ENCODE results near the gene HHIPL1. TPM values are rescaled to one million over a fixed set of nuclear protein-coding genes. Genes with fewer than 3 reads are reported as not detected.

The HHIPL1 gene
- total and polyA plus RNA-seq, 5 donors = 0.75 to 3.4 (median 2.0) TPM

DNA sequence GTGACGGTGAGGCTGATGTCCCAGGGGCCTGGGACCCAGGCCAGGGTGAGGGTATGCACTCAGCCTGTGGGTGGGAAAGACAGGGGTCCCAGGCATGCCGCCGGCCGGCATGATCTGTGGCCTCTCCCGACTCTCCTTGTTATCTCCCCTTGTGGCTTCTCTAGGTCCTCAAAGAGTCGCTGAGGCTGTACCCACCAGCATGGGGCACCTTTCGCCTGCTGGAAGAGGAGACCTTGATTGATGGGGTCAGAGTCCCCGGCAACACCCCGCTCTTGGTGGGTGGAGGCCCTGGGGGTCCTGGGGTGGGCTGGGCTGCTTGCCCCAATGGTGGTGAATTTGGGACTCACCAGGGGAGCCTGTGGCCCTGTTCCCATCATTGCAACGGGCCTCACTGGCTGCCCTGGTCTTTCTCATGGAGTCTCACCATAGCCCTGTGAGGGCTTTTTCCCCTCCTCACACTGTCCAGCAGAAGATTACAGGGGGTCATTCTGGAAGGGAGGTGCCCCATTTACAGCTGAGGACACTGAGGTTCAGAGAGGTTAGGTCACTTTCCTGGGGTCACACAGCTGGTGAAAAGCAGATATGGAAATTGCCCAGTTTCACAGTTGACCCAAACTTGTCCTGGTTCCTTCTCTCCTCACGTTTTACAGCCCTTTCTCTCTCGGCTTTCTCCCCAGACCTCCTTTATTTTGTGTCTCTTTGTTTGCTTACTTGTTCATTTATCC lies 77.0 kb downstream of the HHIPL1 start:
- H3K27ac ChIP-seq (ENCODE audit: low read length) = no peak overlapping the region
- H3K9me3 ChIP-seq (ENCODE audit: control insufficient read depth, low read length) = no peaks in the 10 kb centered on the region
- H3K4me1 ChIP-seq (ENCODE audit: control insufficient read depth, insufficient read depth, low read length) = no peaks in the 10 kb centered on the region
- WGBS = 84% methylated on average over 12 of the region's 12 CpGs
- ATAC-seq (no peak), DNase-seq (no peak)
- intact Hi-C loops (cut with DNase I) = no loop called here
- no peak overlapping the region for H3K4me3 ChIP-seq (ENCODE audit: low read length)
- H3K27me3 ChIP-seq (ENCODE audit: control insufficient read depth, insufficient read depth) = no peaks in the 10 kb centered on the region

DNA sequence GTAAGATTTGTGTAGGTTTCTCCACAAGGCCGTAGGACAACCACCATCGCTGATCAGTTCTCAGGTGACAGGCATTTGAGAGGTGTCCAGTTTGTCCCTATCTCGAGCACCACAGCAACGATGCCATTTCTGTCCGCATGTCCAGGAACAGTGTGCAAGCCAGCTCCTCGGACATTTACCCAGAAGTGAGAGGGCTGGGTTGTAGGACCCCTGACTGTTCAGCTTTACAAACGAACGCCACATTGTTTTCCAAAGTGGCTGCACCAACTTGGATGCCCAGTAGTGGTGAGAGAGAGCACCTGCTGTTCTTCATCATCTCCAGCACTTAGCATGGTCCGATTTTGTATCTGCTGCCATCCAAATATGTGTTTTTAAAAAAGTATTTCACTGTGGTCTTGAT lies 77.8 kb downstream of the HHIPL1 start:
- WGBS = 92% methylated on average over 9 of the region's 9 CpGs
- Histone ChIP-seq H3K27me3 (ENCODE audit: control insufficient read depth, insufficient read depth) (no peaks in the 10 kb centered on the region), H3K27ac (ENCODE audit: low read length) (no peak overlapping the region), H3K4me3 (ENCODE audit: low read length) (no peak overlapping the region), H3K9me3 (ENCODE audit: control insufficient read depth, low read length) (no peaks in the 10 kb centered on the region), H3K4me1 (ENCODE audit: control insufficient read depth, insufficient read depth, low read length) (no peaks in the 10 kb centered on the region)
- no peak for ATAC-seq
- DNase-seq = no peak
- intact Hi-C loops (cut with DNase I) = no loop called here

GRCh38 chr14:99724196-99724891 lies 79.4 kb downstream of the HHIPL1 start:
- intact Hi-C loops (cut with DNase I) = no loop called here
- Histone ChIP-seq H3K27ac (ENCODE audit: low read length) (no peak overlapping the region), H3K27me3 (ENCODE audit: control insufficient read depth, insufficient read depth) (no peaks in the 10 kb centered on the region), H3K9me3 (ENCODE audit: control insufficient read depth, low read length) (no peaks in the 10 kb centered on the region), H3K4me3 (ENCODE audit: low read length) (no peak overlapping the region), H3K4me1 (ENCODE audit: control insufficient read depth, insufficient read depth, low read length) (no peaks in the 10 kb centered on the region)
- WGBS = 58% methylated on average over 5 of the region's 5 CpGs
- DNase-seq (no peak), ATAC-seq (no peak)

GRCh38 chr14:99724939-99725773 lies 80.2 kb downstream of the HHIPL1 start:
- DNase-seq = peak in 2 of 3 donors; percentile 33 to 39
- no peak for ATAC-seq
- intact Hi-C loops (cut with DNase I) = no loop called here
- no peak overlapping the region for H3K4me3 ChIP-seq (ENCODE audit: low read length)
- H3K27ac ChIP-seq (ENCODE audit: low read length) = no peak overlapping the region
- H3K27me3 ChIP-seq (ENCODE audit: control insufficient read depth, insufficient read depth) = no peaks in the 10 kb centered on the region
- H3K4me1 ChIP-seq (ENCODE audit: control insufficient read depth, insufficient read depth, low read length) = no peaks in the 10 kb centered on the region
- H3K9me3 ChIP-seq (ENCODE audit: control insufficient read depth, low read length) = no peaks in the 10 kb centered on the region
- WGBS = 96% methylated on average over 15 of the region's 15 CpGs

GRCh38 chr14:99725774-99726537 lies 81.0 kb downstream of the HHIPL1 start:
- ATAC-seq (no peak), DNase-seq (peak in 2 of 3 donors; percentile 32 to 42)
- H3K27ac ChIP-seq (ENCODE audit: low read length) = no peak overlapping the region
- 65% methylated on average over 18 of the region's 18 CpGs for WGBS
- H3K27me3 ChIP-seq (ENCODE audit: control insufficient read depth, insufficient read depth) = no peaks in the 10 kb centered on the region
- no peak overlapping the region for H3K4me3 ChIP-seq (ENCODE audit: low read length)
- no peaks in the 10 kb centered on the region for H3K9me3 ChIP-seq (ENCODE audit: control insufficient read depth, low read length)
- no peaks in the 10 kb centered on the region for H3K4me1 ChIP-seq (ENCODE audit: control insufficient read depth, insufficient read depth, low read length)
- intact Hi-C loops (cut with DNase I) = no loop called here

DNA sequence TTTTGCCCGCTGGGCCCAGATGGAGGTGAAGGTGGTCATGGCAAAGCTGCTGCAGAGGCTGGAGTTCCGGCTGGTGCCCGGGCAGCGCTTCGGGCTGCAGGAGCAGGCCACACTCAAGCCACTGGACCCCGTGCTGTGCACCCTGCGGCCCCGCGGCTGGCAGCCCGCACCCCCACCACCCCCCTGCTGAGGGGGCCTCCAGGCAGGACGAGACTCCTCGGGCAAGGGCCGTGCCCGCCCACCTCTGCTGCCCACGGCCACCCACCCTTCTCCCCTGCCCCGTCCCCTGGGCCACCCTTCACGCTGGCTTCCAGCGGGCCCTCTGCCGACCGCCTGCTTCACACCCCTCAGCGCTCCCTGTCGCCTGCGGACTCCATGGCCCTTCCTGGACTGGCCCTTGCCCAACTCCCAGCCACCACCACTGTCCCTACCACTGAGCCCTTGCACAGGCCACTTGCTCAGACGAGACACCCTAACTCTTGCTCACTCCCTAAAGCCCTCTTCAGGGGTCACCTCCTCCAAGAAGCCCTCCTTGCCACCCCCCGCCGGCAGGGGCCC lies 81.7 kb downstream of the HHIPL1 start:
- DNase-seq (peak in 2 of 3 donors; percentile 43 to 44), ATAC-seq (no peak)
- intact Hi-C loops (cut with DNase I) = no loop called here
- 72% methylated on average over 26 of the region's 26 CpGs for WGBS
- H3K27ac ChIP-seq (ENCODE audit: low read length) = no peak overlapping the region
- no peaks in the 10 kb centered on the region for H3K9me3 ChIP-seq (ENCODE audit: control insufficient read depth, low read length)
- H3K4me1 ChIP-seq (ENCODE audit: control insufficient read depth, insufficient read depth, low read length) = no peaks in the 10 kb centered on the region
- no peaks in the 10 kb centered on the region for H3K27me3 ChIP-seq (ENCODE audit: control insufficient read depth, insufficient read depth)
- no peak overlapping the region for H3K4me3 ChIP-seq (ENCODE audit: low read length)

DNA sequence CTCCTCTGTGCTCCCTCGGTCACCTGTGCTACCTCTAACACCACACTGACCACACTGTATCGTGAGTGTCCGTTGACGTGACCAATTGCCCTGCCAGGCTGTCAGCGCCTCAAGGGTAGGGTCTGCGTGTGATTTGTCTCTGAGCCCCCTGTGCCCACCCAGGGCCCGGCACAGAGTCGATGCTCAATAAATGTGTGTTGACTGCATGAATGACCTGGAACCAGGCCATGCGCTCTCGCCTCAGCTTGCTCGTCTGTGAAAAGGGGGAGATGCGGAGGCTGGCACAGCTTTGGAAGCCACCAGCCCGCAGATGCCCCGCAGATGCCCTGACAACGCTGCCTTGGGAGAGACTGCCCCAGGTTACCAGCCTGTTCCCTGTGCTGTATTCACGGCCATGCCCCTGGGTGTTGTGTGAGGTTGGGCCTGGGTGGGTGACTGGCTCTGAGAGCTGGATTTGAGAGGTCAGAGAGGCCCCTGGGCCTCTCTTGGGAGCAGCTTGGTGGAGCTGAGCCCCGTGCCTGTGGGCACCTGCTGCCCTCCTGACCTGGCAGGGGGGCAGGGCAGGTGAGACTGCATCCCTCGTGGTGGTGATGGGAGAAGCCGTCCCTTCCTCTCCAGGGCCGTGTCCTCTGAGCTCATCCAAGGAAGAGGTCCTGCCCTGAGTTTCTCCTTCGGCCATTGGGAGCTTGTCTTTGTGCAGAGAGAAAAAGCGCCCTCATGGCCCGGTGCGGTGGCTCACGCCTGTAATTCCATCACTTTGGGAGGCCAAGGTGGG lies 82.4 kb downstream of the HHIPL1 start:
- H3K4me1 ChIP-seq (ENCODE audit: control insufficient read depth, insufficient read depth, low read length) = no peaks in the 10 kb centered on the region
- DNase-seq = peak in 2 of 3 donors; percentile 31 to 49
- H3K27me3 ChIP-seq (ENCODE audit: control insufficient read depth, insufficient read depth) = no peaks in the 10 kb centered on the region
- no peak overlapping the region for H3K4me3 ChIP-seq (ENCODE audit: low read length)
- WGBS = 88% methylated on average over 25 of the region's 25 CpGs
- ATAC-seq = no peak
- no peaks in the 10 kb centered on the region for H3K9me3 ChIP-seq (ENCODE audit: control insufficient read depth, low read length)
- no peak overlapping the region for H3K27ac ChIP-seq (ENCODE audit: low read length)
- intact Hi-C loops (cut with DNase I) = no loop called here

DNA sequence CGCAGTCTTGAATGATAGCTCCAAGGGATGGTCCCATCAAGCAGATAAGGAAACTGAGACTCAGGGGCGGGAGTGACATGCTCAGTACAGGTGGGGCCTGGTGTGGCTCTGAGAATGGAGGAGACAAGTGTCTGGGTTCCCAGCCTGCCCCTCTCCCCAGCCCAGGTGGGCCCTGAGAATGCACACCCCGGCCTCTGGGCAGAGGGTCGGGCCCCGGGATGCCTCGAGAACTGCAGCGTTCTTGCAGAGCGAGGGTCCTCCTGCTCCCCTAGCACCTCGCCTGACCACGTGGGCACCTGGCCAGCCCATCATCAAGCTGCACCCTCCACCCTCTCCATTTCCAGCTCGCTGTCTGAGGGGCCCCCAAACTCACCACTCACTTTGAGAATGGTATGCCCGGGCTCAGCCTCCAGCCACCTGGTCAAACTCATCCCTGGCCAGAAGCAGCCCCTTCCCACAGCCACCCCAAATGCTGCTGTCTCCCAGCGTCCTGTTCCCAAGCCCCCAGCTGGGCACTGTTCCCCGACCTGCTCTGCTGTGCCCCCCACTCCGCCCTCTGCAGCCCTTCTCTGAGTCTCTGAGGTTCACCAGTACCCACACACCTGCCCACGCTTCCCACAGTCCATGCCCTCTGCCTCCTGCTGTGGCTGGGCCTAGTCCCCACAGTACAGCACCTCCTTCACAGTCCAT lies 83.4 kb downstream of the HHIPL1 start:
- 88% methylated on average over 16 of the region's 16 CpGs for WGBS
- Histone ChIP-seq H3K4me1 (ENCODE audit: control insufficient read depth, insufficient read depth, low read length) (no peaks in the 10 kb centered on the region), H3K27me3 (ENCODE audit: control insufficient read depth, insufficient read depth) (no peaks in the 10 kb centered on the region), H3K4me3 (ENCODE audit: low read length) (no peak overlapping the region), H3K27ac (ENCODE audit: low read length) (no peak overlapping the region), H3K9me3 (ENCODE audit: control insufficient read depth, low read length) (no peaks in the 10 kb centered on the region)
- ATAC-seq (no peak), DNase-seq (peak in 2 of 3 donors; percentile 47 to 50)
- intact Hi-C loops (cut with DNase I) = no loop called here

DNA sequence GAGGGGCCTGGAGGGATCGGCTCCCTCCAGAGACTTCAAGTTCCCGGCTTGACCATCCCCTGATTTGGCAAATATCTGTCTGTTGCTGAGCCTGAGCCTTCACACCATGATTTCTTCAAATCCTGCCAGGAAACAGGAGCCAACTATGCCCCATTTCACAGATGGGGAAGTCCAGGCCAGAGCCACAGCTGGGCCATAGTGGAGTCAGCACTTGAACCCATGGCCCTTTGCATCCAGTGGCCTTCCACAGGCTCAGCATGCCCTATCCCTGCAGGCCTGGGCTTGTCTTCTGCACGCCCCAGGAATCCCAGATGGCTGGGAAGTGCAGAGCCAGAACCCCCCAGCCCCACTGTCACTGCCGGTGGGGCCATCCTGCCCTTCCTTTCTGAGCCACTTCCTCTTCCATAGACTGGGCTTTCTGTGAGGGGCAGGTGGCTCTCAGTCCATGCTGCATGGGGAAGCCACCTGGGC lies 84.1 kb downstream of the HHIPL1 start:
- Histone ChIP-seq H3K27ac (ENCODE audit: low read length) (no peak overlapping the region), H3K9me3 (ENCODE audit: control insufficient read depth, low read length) (no peaks in the 10 kb centered on the region), H3K4me1 (ENCODE audit: control insufficient read depth, insufficient read depth, low read length) (no peaks in the 10 kb centered on the region), H3K27me3 (ENCODE audit: control insufficient read depth, insufficient read depth) (no peaks in the 10 kb centered on the region), H3K4me3 (ENCODE audit: low read length) (no peak overlapping the region)
- intact Hi-C loops (cut with DNase I) = no loop called here
- WGBS = 73% methylated on average over 4 of the region's 4 CpGs
- DNase-seq (peak in 1 of 3 donors; percentile 11), ATAC-seq (no peak)

Data from right cardiac atrium (tissue), 5 donors.